GM21825 (cell line): ENCODE data around the gene LEFTY2.
A peak's percentile ranks its signal among the peaks of the same experiment; 100 is the strongest.
"Not testable (repeated sequence)": the region's sequence is repeated elsewhere in the genome, so short reads cannot be mapped to it uniquely, and the experiment has no call there.

ENCODE experiments used
- ATAC-seq: cut with Tn5 transposase; IDR thresholded peaks from one replicate; pipeline ENCODE4 v1.9.1; 2021; ENCODE audit warnings: mild to moderate bottlenecking, moderate library complexity; ENCODE audit not compliant: unreplicated experiment

The LEFTY2 gene

GRCh38 chr1:225941187-225941941, at the start of gene LEFTY2:
Gene LEFTY2 (minus strand): TSS chr1:225941220. CDS start chr1:225941140, 80 bp downstream.
- ATAC-seq: no peak

DNA sequence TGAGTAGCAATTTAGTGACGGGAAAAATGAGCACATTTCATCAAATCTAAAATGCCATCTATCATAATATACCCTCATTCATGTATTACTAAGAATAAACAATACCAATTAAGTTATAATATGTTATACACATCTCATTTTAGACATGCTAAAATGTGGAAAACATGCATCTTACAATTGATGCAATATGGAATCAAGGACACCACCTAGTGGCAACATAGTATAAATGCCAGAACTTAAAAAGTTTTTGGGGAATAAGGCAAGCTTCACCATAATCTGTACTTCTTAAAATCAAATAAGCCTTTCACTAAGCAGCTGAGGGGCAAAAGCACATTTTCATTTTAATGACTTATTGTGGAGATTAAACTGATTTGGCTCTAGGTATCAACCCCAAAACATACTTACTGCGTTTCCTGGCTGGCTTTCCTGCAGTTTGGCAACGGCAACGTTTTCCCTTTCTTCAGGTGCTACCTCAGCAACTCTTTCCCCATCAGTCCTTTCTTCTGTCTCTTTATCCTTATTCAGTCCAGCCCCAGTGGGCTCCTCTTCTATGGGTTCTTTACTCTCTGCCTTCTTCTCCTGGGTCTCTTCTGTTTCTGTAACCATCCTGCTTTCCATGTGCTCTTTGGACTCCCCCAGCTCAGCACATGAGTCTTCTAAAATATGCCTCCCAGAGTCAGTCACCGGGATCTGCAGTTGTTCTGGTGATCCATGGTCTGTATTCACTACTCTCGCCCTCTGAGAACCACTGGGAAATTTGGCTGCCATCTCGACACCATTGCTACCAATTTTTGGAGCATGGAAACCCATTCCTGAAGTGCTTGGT, 46.7 kb upstream of the LEFTY2 start:
- no peak for ATAC-seq

GRCh38 chr1:225981714-225982113, 40.7 kb upstream of the LEFTY2 start:
- no peak for ATAC-seq

DNA sequence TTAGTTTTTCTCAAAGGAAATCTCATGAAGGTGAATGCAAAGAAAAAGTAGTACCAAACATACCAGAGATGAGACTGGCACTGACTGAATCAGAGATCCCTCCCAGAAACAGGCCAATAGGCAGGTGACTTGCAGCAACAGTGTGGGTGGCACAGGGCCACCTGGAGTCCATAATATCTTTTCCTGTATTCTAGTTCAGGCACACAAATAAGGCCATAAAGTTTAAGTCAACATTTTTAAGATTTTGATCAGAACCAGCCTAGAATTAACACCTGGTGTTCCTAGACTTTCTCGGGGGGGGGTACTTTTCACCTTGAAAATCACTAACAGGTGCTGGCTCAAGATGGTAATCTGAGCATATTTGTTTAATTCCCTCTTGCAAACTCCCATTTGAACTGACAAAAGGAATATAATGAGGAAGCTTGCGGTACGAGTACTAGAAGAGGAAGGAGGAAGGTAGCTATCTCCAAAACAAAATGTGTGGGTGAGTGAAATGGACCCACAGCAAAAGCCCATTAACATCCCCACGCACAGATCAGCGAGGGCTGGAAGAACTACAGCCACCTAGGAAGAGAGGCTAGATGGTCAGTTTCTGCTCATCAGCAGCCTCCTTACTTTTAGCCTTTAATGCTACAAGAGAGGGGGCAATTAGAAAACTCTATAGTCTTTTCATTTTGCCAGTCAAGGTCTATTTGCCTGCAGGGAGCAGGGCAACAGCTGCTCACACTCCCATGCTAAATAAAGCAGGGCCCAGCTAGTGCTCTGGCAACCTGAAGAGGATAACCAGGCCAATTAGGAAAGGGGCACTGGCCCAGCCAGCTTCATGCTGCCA, 39.2 kb upstream of the LEFTY2 start:
- ATAC-seq: no peak

GRCh38 chr1:225979421-225979820, 38.4 kb upstream of the LEFTY2 start:
- no peak for ATAC-seq

DNA sequence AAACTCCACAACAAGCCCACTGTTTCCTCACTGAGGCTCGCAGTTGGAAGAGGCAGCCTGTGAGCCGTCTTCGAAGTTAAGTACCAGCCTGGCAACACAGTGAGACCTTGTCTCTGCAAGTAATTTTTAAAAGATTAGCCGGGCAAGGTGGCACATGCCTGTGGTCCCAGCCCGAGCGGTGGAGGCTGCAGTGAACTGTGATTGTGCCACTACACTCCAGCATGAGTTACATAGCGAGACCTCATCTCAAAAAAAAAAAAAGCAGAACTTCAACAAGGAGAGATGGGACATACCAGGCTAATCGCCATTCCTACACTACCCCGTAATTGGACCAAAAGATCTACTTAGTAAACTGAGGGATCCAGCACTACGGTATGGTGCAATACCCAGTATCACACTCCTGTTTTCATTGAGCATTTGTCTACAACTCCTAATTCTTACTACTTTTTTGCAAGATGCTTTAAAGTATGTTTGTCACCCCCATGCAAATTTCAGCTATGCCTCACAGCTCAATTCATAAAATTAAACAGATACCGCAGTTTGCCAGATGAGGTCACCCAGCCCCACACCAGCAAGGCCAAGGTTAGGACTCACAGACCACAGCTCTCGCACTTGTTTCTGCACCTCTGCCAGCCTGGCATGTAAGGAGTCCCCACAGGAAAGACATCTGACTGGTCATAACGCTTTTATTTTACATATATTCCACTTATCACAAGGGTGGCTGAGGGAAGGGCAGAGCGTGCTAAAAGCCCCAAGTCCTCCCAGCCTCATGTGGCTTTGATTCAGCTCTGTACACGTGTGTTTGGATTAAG, 37.1 kb upstream of the LEFTY2 start:
- peak; percentile 53 for ATAC-seq

GRCh38 chr1:225975146-225975545, 34.1 kb upstream of the LEFTY2 start:
- not testable (repeated sequence) for ATAC-seq

GRCh38 chr1:225974454-225974853, 33.4 kb upstream of the LEFTY2 start:
- ATAC-seq: no peak

- no peak for ATAC-seq
Measured at GRCh38 chr1:225973158-225973557, 32.1 kb upstream of the LEFTY2 start.

GRCh38 chr1:225972344-225973152, 31.5 kb upstream of the LEFTY2 start:
- ATAC-seq: no peak

- not testable (repeated sequence) for ATAC-seq
Measured at GRCh38 chr1:225970592-225971157, 29.7 kb upstream of the LEFTY2 start.

DNA sequence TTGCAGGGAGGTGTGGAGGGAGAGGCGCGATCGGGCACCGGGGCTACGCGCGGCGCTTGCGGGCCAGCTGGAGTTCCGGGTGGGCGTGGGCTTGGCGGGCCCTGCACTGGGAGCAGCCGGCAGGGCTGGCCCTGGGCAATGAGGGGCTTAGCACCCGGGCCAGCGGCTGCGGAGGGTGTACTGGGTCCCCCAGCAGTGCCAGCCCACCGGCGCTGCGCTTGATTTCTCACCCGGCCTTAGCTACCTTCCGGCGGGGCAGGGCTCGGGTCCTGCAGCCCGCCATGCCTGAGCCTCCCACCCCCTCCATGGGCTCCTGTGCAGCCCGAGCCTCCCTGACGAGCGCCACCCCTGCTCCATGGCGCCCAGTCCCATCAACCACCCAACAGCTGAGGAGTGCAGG, 28.7 kb upstream of the LEFTY2 start:
- ATAC-seq: not testable (repeated sequence)

- ATAC-seq: no peak
Measured at GRCh38 chr1:225965231-225965630, 24.2 kb upstream of the LEFTY2 start.

- no peak for ATAC-seq
Measured at GRCh38 chr1:225963735-225964530, 22.9 kb upstream of the LEFTY2 start.

GRCh38 chr1:225962440-225962975, 21.5 kb upstream of the LEFTY2 start:
- peak; percentile 81 for ATAC-seq

DNA sequence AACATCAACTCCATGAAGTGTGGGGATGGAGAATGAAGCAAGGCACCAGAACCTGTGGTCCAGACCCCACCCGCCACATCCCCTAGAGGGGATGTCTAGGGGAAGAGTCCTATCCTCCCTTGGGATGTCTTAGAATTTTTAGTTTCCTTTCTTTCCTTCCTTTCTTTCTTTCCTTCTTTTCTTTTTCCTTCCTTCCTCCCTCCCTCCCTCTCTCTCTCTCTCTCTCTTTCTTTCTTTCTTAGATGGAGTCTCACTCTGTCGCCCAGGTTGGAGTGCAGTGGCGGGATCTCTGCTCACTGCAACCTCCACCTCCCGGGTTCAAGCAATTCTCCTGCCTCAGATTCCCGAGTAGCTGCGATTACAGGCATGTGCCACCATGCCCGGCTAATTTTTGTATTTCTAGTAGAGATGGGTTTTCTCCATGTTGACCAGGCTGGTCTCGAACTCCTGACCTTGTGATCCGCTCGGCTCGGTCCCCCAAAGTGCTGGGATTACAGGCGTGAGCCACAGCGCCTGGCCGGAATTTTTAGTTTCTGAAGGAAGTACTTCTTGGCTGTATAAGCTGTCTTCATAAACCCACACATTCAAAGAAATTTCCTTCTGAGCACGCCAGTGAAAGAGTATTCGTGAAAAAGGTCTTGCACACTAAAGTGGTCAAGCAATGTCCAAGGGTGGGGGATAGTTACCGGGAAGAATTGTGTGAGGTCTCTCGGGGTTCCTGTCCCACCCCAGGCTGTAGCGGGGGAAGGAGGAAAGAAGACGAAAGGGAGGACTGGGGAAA, 20.8 kb upstream of the LEFTY2 start:
- ATAC-seq: no peak

DNA sequence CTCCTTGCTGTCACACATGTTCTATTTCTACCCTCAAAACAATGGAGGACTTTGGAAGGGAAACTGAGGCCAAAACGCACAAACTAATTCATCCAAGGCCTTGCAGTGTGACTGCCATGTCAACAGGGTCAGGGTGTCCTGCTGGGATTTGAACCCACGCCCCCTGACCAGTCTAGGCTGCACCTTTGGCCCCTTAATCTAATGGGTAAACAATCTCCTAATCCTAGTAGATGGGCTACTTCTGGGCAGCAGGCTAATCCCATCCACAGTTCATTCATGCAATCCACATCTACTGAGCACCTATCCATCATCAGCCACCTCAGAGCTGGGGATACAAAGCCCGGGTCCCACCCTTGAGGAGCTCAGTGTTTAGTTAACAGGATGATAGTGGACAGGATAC, 17.0 kb upstream of the LEFTY2 start:
- ATAC-seq: no peak
